H1 (cell line): ENCODE data around the gene ZBED1. TPM values are rescaled to one million over a fixed set of nuclear protein-coding genes. Genes with fewer than 3 reads are reported as not detected.

Experiments used
- polyA plus RNA-seq, 7 experiments: library from polyadenylated mRNA; depleted of rRNA in 3 of 7; stranded (reverse) in 5 of 7; unstranded in 2 of 7; fragments of >200 nt in 5 of 7; fragments of 200-250 nt in 2 of 7; gene quantifications; 1 replicate in 5 of 7; 2 replicates in 1 of 7; 4 replicates in 1 of 7; pipeline versions ENCODE4 v1.2.1 to v1.2.3, GENCODE V29; 2011 to 2013; ENCODE audit warnings: missing spikeins in 2 of 7, mixed read lengths in 2 of 7
- total RNA-seq: library from RNA; stranded (reverse); fragmentation: NEBNext Ultra II Directional; extraction: Animal tissue kit (Norgen Biotek cat#: 25700); gene quantifications from 2 replicates; pipeline ENCODE4 v1.2.1, GENCODE V29; 2021

Gene ZBED1
- total and polyA plus RNA-seq, 2 of the 8 experiments (the other 6 are each of a cell fraction or from before 2014, with no cell fraction given) = 28.5 to 45.8 TPM

Other genes with a start within 250 kb of the ZBED1 start
- 29.1 and 35.1 TPM in 2 replicates for gene DHRSX, start within 50 bp of the ZBED1 start, total RNA-seq
- 43.4 and 46.8 TPM in 2 replicates for gene DHRSX, start within 50 bp of the ZBED1 start, polyA plus RNA-seq (2011; rRNA removed)
- 46.9 and 47.8 TPM in 2 replicates for gene CD99, start 190.3 kb upstream of the ZBED1 start, total RNA-seq
- gene CD99, start 190.3 kb upstream of the ZBED1 start, polyA plus RNA-seq (2011; rRNA removed) = 30.1 and 44.0 TPM in 2 replicates